GM12801 (cell line): Measurements from ENCODE around the gene CLIC1.

Experiments used
- CTCF ChIP-seq: IDR thresholded peaks from one replicate; pipeline ENCODE4 v1.5.1; 2011; ENCODE audit warnings: control low read depth; ENCODE audit not compliant: insufficient read length; ENCODE audit errors: extremely low read depth

Gene CLIC1

GRCh38 chr6:31689249-31690110, 46.9 kb downstream of the CLIC1 start:
- TF ChIP-seq CTCF: no peak

GRCh38 chr6:31687860-31688693, 48.3 kb downstream of the CLIC1 start:
- no peak for TF ChIP-seq CTCF

- no peak for TF ChIP-seq CTCF
Measured at GRCh38 chr6:31687321-31687720, 49.0 kb downstream of the CLIC1 start.

GRCh38 chr6:31686483-31686882, 49.8 kb downstream of the CLIC1 start:
- no peak for TF ChIP-seq CTCF

- TF ChIP-seq CTCF: no peak
Measured at GRCh38 chr6:31683591-31683990, 52.7 kb downstream of the CLIC1 start.

GRCh38 chr6:31681135-31681671, 55.1 kb downstream of the CLIC1 start:
- no peak for TF ChIP-seq CTCF
